ENCODE results near the gene SIGLEC7.

Gene SIGLEC7

DNA sequence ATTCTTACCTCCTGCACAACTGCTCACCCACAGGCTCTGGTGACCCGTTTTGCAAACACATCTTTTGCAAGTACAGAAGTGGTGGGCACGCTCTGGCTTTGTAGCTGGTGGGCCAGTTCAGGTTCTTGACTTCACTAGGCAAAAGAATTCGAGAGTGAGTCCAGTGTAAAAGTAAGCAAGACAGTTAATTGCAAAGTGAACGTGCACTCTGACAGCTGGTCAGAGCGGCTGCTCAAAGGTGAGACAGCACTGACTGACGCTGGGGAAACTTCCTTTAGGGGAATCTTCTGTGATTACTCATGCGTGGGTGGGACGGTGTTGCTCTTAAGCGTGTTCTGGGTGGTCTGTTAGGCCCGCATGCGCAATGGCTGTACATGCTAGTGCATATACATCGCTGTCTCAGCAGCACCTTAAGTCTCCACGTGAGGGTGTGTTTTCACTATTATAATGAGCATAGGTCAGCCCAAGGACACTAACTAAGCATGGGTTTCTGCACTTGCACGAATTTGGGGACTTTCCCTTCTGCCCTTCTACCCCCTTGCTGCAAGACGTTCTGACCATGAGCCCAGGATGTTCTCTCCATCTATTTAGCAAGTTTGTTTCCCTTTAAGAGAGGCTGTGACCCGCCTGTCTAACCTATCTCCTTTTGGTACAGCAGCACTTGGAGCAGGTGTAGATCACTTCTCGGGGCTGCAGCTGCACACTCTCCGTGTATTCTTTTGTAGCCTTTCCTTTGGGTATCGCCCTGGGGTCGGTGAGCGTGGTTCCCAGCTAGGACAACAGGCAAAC, 52.6 kb downstream of the SIGLEC7 start:
- no peak for DNase-seq (ENCODE audit: low read depth in 2 of 2)
- TF ChIP-seq, protein P1, sequence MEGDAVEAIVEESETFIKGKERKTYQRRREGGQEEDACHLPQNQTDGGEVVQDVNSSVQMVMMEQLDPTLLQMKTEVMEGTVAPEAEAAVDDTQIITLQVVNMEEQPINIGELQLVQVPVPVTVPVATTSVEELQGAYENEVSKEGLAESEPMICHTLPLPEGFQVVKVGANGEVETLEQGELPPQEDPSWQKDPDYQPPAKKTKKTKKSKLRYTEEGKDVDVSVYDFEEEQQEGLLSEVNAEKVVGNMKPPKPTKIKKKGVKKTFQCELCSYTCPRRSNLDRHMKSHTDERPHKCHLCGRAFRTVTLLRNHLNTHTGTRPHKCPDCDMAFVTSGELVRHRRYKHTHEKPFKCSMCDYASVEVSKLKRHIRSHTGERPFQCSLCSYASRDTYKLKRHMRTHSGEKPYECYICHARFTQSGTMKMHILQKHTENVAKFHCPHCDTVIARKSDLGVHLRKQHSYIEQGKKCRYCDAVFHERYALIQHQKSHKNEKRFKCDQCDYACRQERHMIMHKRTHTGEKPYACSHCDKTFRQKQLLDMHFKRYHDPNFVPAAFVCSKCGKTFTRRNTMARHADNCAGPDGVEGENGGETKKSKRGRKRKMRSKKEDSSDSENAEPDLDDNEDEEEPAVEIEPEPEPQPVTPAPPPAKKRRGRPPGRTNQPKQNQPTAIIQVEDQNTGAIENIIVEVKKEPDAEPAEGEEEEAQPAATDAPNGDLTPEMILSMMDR (IDR thresholded peaks at IDR 0.05; ENCODE audit: low read depth, low read length) = no peak
- H3K4me3 ChIP-seq (replicated peaks in 1 of 2; ENCODE audit: low read depth in 2 of 2, low read length in 2 of 2) = no peak overlapping the region

- no peak for DNase-seq (ENCODE audit: low read depth in 2 of 2)
- TF ChIP-seq, protein P1 (IDR thresholded peaks at IDR 0.05; ENCODE audit: low read depth, low read length) = no peak
- no peak overlapping the region for H3K4me3 ChIP-seq (replicated peaks in 1 of 2; ENCODE audit: low read depth in 2 of 2, low read length in 2 of 2)
These were observed 53.1 kb downstream of the SIGLEC7 start for GRCh38 chr19:51195316-51195586.

- TF ChIP-seq, protein P1 (IDR thresholded peaks at IDR 0.05; ENCODE audit: low read depth, low read length) = no peak
- DNase-seq (ENCODE audit: low read depth in 2 of 2) = no peak
- H3K4me3 ChIP-seq (replicated peaks in 1 of 2; ENCODE audit: low read depth in 2 of 2, low read length in 2 of 2) = no peak overlapping the region
These were observed 53.5 kb downstream of the SIGLEC7 start for GRCh38 chr19:51195616-51196015.

- H3K4me3 ChIP-seq (replicated peaks in 1 of 2; ENCODE audit: low read depth in 2 of 2, low read length in 2 of 2) = no peak overlapping the region
- DNase-seq (ENCODE audit: low read depth in 2 of 2) = no peak
- TF ChIP-seq, protein P1 (IDR thresholded peaks at IDR 0.05; ENCODE audit: low read depth, low read length) = no peak
These were observed 54.1 kb downstream of the SIGLEC7 start for GRCh38 chr19:51196181-51196580.

DNA sequence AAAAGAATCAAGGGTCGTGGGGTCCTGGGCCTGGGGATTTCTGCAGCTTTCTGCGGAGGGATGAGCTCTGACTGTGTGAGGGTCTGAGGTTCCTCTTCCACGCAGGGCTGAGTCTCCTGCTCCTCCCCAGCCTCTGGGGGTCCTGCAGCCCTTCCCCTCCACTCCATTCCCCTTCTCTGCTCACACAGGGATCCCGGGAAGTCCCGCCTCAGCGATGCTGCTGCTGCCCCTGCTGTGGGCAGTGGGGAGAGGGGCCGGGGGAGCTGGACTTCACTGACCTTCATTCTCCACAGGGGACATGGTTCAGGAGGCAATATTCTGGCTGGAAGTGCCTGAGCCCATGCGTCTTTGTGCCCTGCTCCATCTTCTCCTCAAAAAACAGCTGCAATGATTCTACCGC, 56.5 kb downstream of the SIGLEC7 start:
- TF ChIP-seq, protein P1 (IDR thresholded peaks at IDR 0.05; ENCODE audit: low read depth, low read length) = no peak
- DNase-seq (ENCODE audit: low read depth in 2 of 2) = no peak

GRCh38 chr19:51200071-51200666, 58.1 kb downstream of the SIGLEC7 start:
- DNase-seq (ENCODE audit: low read depth in 2 of 2) = no peak
- TF ChIP-seq, protein P1 (IDR thresholded peaks at IDR 0.05; ENCODE audit: low read depth, low read length) = no peak
- no peak overlapping the region for H3K4me3 ChIP-seq (replicated peaks in 1 of 2; ENCODE audit: low read depth in 2 of 2, low read length in 2 of 2)

More for the DNA sequence above, 56.5 kb downstream of the SIGLEC7 start:
- no peak overlapping the region for H3K4me3 ChIP-seq (replicated peaks in 1 of 2; ENCODE audit: low read depth in 2 of 2, low read length in 2 of 2)

Measured in cardiac fibroblast (primary cell).